GM21529 (cell line): ENCODE measurements around the gene STK32C.
"Not testable (repeated sequence)": the region's sequence is repeated elsewhere in the genome, so short reads cannot be mapped to it uniquely, and the experiment has no call there.

Experiments used
- ATAC-seq: cut with Tn5 transposase; IDR thresholded peaks from one replicate; pipeline ENCODE4 v1.9.1; 2021; ENCODE audit not compliant: unreplicated experiment

The STK32C gene

GRCh38 chr10:132160834-132161622 is 146.7 kb downstream of the STK32C start:
- not testable (repeated sequence) for ATAC-seq

DNA sequence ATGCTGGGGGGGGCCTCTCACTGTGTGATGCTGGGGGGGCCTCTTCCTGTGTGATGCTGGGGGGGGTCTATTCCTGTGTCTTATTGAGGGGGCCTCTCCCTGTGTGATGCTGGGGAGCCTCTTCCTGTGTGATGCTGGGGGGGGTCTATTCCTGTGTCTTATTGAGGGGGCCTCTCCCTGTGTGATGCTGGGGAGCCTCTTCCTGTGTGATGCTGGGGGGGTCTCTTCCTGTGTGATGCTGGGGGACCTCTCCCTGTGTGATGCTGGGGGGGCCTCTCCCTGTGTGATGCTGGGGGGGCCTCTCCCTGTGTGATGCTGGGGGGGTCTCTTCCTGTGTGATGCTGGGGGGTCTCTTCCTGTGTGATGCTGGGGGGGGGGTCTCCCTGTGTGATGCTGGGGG is 147.5 kb downstream of the STK32C start:
- not testable (repeated sequence) for ATAC-seq

GRCh38 chr10:132159302-132160230 is 148.2 kb downstream of the STK32C start:
- not testable (repeated sequence) for ATAC-seq

GRCh38 chr10:132158823-132159222 is 148.9 kb downstream of the STK32C start:
- no peak for ATAC-seq

GRCh38 chr10:132158122-132158741 is 149.5 kb downstream of the STK32C start:
- no peak for ATAC-seq
